Heart right ventricle (tissue), 16 donors: ENCODE results near the gene KCNMA1. TPM values are rescaled to one million over a fixed set of nuclear protein-coding genes. Genes with fewer than 3 reads are reported as not detected.

Source experiments
- ATAC-seq, 8 donors: fragments of 200-7000 bp; cut with Tn5 transposase; one replicate each; pipeline ENCODE4 v1.9.1; 2020; ENCODE audit warnings: mild to moderate bottlenecking in 8 of 8, moderate library complexity in 8 of 8, moderate number of reproducible peaks in 1 of 8
- DNase-seq, 2 donors: peaks; one replicate each; pipeline ENCODE4 v3.0.0-alpha.2; 2020
- H3K27ac ChIP-seq, 10 donors: fragments of 200-600 bp; sonication (generic) in 2 of 10; one replicate each; pipeline versions ENCODE4 v1.5.0 to v1.8.0; 2020 to 2022; ENCODE audit warnings: mild to moderate bottlenecking in 3 of 10
- H3K27me3 ChIP-seq, 7 donors: fragments of 200-600 bp; one replicate each; pipeline ENCODE4 v1.8.0; 2021 to 2022; ENCODE audit warnings: mild to moderate bottlenecking in 2 of 7
- H3K36me3 ChIP-seq, 9 donors: fragments of 200-600 bp; sonication (generic) in 1 of 9; one replicate each; pipeline versions ENCODE4 v1.5.0 to v1.8.0; 2020 to 2022; ENCODE audit warnings: mild to moderate bottlenecking in 2 of 9
- H3K4me1 ChIP-seq, 9 donors: fragments of 200-600 bp; sonication (generic) in 1 of 9; one replicate each; pipeline versions ENCODE4 v1.5.0 to v1.8.0; 2020 to 2022; ENCODE audit warnings: mild to moderate bottlenecking in 4 of 9
- H3K4me3 ChIP-seq, 10 donors: fragments of 200-600 bp; sonication (generic) in 2 of 10; one replicate each; pipeline versions ENCODE4 v1.5.0 to v1.8.0; 2020 to 2022; ENCODE audit warnings: mild to moderate bottlenecking in 7 of 10, moderate library complexity in 2 of 10
- H3K9me3 ChIP-seq, 11 donors: fragments of 200-600 bp in 10 of 11; sonication (generic) in 2 of 11; one replicate each; pipeline versions ENCODE4 v1.5.0 to v1.8.0; 2013 to 2022; ENCODE audit warnings: mild to moderate bottlenecking in 2 of 11, control low read depth in 1 of 11, moderate library complexity in 1 of 11
- CTCF ChIP-seq, 9 donors: fragments of 200-600 bp; sonication (generic) in 2 of 9; IDR thresholded peaks; one replicate each; pipeline versions ENCODE4 v1.5.0 to v1.8.0; 2021 to 2022; ENCODE audit warnings: antibody characterized with exemption in 9 of 9, mild to moderate bottlenecking in 5 of 9, moderate library complexity in 1 of 9
- WGBS, 2 donors: extraction: QIAGEN DNeasy Blood & Tissue Kit; methylation state at CpG; one replicate each; pipeline ENCODE4 v1.1.7; 2013; ENCODE audit warnings: inconsistent platforms in 1 of 2; 5-methylcytosine and 5-hydroxymethylcytosine counted together
- intact Hi-C, 10 donors: fragments of 100-400 bp; cut with DNase I; formaldehyde crosslinking; loops; one replicate each; pipeline versions ENCODE4 v1.11.1 to v1.14.2; 2022
- polyA plus RNA-seq, 2 donors: library from polyadenylated mRNA; stranded (reverse); fragments of 200-250 nt; gene quantifications; one replicate each; pipeline ENCODE4 v1.2.3, GENCODE V29; 2013
- total RNA-seq, 10 donors: library from RNA; stranded (reverse); fragmentation: NEBNext Ultra II Directional in 3 of 10; extraction: Animal tissue kit (Norgen Biotek cat#: 25700) in 3 of 10; gene quantifications; one replicate each; pipeline versions ENCODE4 v1.2.1 to v1.2.4, GENCODE V29; 2021 to 2023
- donor health status: Arrhythmogenic right ventricular cardiomyopathy.
- donor health status: ischemic (EF 13 %, LVEDD 7.1; RV severe dilation, severe dysfunction).
- donor health status: healthy with polysubstance abuse.
- donor health status: DM: no; HTN: yes; CAD: no.
- donor health status: DM: no; HTN: no; CAD: no.
- donor health status: ischemic (EF 25% LVEDD 6.9; RV normal size, moderate dysfunction).
- donor health status: ischemic (EF 25% LVEDD 5.7; RV mildly dilated, moderate dysfunction).
- donor health status: healthy.
- donor health status: DM: yes; HTN: yes; CAD: no.
- donor health status: Ischemic cardiomyopathy.
- donor health status: ischemic (EF 35%, LVEDD 5.7; RV mildly dilated, moderate dysfunction).
- donor health status: nonischemic (EF 11% LVEDD 7.7; RV severe dilation, severe dysfunction).
- donor health status: DM: yes; HTN: yes; CAD: no.
- donor health status: PGD.
- donor health status: ischemic (EF 29% LVEDD 5.4; RV normal size, mild dysfunction).
- donor health status: nonischemic (EF 23%, LVEDD 6.1; RV moderate dilation, normal function).

The KCNMA1 gene
- total and polyA plus RNA-seq, 12 donors, result 0.59 to 5.3 (median 1.6) TPM

- H3K27me3 ChIP-seq, result peaks cover 0 to 31% (median 11%) of the 10 kb centered on the region in 7 donors
Observed at GRCh38 chr10:77125231-77125630, 512.4 kb downstream of the KCNMA1 start.

GRCh38 chr10:77123330-77123729, 514.3 kb downstream of the KCNMA1 start:
- H3K9me3 ChIP-seq, result no peaks in the 10 kb centered on the region
- H3K27me3 ChIP-seq, result peaks cover 0 to 29% (median 5%) of the 10 kb centered on the region in 7 donors
- no peak for TF ChIP-seq CTCF (IDR thresholded peaks at IDR 0.05)
- intact Hi-C loops, result no loop called here
- no peak overlapping the region for H3K4me3 ChIP-seq
- 69 to 76% methylated on average over 5 of the region's 5 CpGs for WGBS, 2 donors
- ATAC-seq, result no peak
- DNase-seq, result no peak
- no peak overlapping the region for H3K27ac ChIP-seq
- no peaks in the 10 kb centered on the region for H3K36me3 ChIP-seq
- H3K4me1 ChIP-seq, result no peaks in the 10 kb centered on the region

More at GRCh38 chr10:77125231-77125630, 512.4 kb downstream of the KCNMA1 start:
- Histone ChIP-seq H3K36me3 (no peaks in the 10 kb centered on the region), H3K27ac (no peak overlapping the region), H3K4me1 (no peaks in the 10 kb centered on the region), H3K4me3 (no peak overlapping the region), H3K9me3 (no peaks in the 10 kb centered on the region)
- intact Hi-C loops, result no loop called here
- TF ChIP-seq CTCF (IDR thresholded peaks at IDR 0.05), result no peak
- DNase-seq (no peak), ATAC-seq (no peak)
- WGBS, 2 donors, result 70 to 75% methylated on average over 4 of the region's 4 CpGs

DNA sequence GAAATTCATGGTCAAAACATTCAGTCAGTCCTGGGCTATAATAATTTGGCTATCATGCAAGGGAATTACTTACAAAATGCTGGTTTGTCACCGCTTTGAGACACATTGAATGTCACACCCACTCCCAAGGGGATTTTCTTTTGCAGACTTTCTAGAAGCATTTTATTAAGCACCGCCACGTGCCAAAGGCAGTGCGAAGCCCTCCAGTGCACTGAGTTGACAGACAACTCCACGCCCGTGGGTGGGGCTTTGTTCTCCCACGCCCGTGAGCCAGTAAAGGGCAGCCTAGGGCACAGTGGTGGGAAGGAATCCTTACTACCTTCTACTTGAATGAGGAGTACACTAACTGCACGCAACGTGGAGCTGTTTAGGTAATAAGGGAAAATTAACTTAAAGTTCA, 515.8 kb downstream of the KCNMA1 start:
- no peak overlapping the region for H3K4me3 ChIP-seq
- H3K27ac ChIP-seq, result no peak overlapping the region
- TF ChIP-seq CTCF (IDR thresholded peaks at IDR 0.05), result no peak
- DNase-seq (no peak), ATAC-seq (no peak)
- intact Hi-C loops, result no loop called here
- H3K27me3 ChIP-seq, result peaks cover 0 to 35% (median 5%) of the 10 kb centered on the region in 7 donors
- no peaks in the 10 kb centered on the region for H3K9me3 ChIP-seq
- H3K36me3 ChIP-seq, result no peaks in the 10 kb centered on the region
- H3K4me1 ChIP-seq, result no peaks in the 10 kb centered on the region
- WGBS, 2 donors, result 76 to 78% methylated on average over 10 of the region's 10 CpGs

DNA sequence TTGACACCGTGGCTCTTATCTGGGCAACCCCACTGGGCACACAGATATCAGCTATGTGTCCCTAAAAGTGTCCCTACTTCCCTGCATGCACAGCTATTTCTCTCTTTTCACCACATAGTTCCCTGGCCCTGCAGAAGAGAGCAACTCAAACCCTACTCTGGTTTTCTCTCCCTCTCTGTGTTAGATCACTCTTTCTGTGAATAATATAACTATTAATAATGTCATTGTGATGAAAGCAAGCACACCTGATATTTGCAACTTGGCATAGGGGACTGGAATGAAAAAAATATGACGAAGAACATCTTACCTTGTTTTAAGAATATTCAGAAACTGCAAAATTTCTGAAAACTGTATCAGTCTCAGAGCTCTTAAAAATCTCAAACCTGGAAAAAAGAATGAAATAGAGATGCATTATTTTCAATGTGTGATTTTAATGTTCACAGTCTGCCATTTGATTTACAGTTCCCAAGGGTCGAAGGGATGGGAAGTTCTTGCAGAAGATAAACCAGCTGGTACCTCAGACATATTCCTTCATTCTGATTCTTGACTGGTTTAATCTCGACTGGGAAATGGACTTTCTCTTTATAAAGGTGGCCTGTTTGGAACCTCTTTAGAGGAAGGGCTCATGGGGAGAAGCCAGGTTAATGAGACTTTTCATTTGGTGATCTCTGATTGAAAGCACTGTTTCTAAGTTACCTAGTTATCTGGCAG, 516.8 kb downstream of the KCNMA1 start:
- no peak overlapping the region for H3K27ac ChIP-seq
- WGBS, 2 donors, result 66 to 75% methylated on average over 4 of the region's 4 CpGs
- H3K4me1 ChIP-seq, result no peaks in the 10 kb centered on the region
- no peaks in the 10 kb centered on the region for H3K9me3 ChIP-seq
- no peaks in the 10 kb centered on the region for H3K36me3 ChIP-seq
- H3K27me3 ChIP-seq, result peaks cover 0 to 35% (median 5%) of the 10 kb centered on the region in 7 donors
- DNase-seq, result no peak
- no peak for TF ChIP-seq CTCF (IDR thresholded peaks at IDR 0.05)
- intact Hi-C loops, result no loop called here
- ATAC-seq, result no peak
- H3K4me3 ChIP-seq, result no peak overlapping the region
